8988T (cell line): Measurements from ENCODE around the gene SHOX.

Experiments used
- DNase-seq: peaks from one replicate; pipeline ENCODE4 v3.0.0; 2011

Gene SHOX

DNA sequence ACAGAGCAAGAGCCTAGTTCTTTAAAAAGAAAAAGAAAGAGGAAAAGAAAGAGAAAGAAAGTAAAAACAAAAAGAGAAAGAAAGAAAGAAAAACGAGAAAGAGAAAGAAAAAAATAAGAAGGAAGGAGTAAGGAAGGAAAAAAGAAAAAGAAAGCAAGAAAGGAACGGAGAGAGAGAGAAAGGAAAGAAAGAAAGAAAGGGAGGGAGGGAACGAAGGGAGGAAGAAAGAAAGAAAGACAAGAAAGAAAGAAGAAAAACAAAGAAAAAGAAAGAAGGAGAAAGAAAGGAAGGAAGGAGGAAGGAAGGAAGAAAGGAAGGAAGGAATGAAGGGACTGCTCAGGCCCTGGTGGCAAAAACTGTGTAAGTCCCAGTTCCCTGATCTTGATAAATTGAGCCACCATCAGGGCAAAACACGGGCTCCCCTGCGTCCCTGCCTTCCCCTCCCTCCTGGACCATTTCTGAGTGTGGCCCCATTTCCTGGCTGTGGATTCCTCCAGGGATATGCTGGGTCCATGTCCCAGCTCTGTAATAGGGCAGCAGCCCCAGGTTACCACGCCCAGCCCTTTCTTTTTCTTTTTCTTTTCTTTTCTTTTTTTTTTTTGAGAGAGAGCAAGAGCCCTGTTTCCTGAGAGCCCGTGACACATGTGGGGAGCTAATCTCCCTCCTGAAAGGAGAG is 44.8 kb downstream of the SHOX start:
- DNase-seq: no peak

DNA sequence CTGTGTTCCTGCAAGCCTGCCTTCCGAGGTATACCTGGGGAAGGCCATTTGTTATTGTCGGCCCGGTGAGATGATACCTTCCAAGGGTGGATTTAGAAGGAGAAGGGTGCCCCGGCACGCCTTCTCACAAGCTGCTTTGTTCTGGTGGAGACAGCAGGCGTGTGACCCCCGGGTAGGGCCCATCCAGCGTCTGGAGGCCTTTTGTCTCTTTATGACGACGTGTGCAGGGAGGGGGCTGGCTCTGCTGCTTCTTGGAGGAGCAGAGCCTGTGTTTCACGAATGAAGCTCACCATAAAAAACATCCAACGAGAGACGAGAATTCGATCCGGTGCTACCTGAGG is 45.3 kb downstream of the SHOX start:
- no peak for DNase-seq

DNA sequence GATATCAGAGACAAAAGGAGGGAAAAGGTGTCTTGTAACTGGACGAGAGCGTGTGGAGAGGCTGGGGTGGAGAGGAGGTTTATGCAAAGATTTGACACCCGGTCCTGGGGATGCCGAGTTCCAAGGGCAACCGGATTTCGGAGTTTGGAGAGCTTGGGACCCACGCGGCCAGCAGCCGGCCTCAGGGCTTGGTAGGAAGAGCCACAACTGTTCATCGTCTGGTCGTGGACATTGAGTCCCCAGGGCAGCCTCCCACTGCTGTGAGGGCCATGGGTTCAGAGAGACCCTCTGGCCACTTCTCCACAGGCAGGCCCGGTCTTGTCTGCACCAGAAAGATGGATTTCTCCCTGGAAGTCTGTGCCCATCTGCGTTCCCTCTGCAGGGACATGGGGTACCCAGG is 46.8 kb downstream of the SHOX start:
- no peak for DNase-seq

DNA sequence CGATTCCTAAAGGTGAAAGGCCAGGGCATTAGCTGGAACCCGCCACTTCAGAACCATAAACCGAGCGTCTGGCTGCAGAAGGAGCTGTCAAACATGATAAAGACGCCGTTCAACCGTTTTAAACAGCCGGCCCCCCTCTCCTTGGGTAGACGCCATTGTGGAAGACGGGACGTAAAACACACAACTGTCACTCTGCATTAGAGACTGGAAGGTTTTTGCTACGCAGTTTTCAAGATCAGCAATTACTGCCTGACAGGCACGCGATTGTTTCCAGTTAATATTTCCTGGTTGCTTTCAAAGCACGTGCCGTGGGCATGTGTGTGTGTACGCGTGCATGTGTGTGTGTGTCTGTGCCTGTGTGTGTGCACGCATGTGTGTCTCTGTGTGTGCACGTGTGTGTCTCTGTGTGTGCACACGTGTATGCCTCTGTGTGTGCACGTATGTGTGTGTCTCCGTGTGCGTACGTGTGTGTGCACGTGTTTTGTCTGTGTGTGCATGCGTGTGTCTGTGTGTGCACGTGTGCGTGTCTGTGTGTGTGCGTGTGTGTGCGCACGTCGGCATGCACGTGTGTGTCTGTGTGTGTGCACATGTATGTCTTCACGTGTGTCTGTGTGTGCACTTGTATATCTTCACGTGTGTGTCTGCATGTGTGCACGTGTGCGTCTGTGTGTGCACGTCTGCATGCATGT is 48.8 kb downstream of the SHOX start:
- no peak for DNase-seq

DNA sequence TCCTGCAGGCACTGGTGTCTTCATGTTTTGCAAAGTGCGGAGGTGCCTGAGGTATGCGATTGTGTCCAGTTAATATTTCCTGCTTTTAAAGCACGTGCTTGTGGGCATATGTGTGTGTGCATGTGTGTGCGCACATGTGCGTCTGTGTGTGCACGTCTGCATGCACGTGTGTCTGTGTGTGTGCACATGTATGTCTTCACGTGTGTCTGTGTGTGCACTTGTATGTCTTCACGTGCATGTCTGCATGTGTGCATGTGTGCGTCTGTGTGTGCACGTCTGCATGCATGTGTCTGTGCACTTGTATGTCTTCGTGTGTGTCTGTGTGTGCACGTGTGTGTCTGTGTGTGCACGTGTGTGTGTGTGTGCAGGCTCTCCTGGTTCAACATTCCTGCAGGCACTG is 49.5 kb downstream of the SHOX start:
- no peak for DNase-seq

DNA sequence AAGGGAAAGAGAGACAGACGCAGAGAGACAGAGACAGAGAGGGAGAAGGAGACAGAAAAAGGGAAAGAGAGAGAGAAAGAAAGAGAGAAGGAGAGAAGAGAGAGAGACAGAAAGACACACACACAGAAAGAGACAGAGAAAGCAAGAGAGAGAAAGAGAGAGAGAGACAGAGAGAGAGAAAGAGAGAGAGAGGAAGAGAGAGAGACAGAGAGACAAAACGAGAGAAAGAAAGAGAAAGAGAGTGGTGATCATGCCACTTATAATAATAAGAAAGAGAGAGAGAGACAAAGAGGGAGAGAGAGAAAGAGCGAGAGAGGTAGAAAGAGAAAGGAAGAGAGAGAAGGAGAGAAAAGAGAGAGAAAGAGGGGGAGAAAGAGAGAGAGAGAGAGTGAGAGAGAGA is 51.4 kb downstream of the SHOX start:
- DNase-seq: no peak

DNA sequence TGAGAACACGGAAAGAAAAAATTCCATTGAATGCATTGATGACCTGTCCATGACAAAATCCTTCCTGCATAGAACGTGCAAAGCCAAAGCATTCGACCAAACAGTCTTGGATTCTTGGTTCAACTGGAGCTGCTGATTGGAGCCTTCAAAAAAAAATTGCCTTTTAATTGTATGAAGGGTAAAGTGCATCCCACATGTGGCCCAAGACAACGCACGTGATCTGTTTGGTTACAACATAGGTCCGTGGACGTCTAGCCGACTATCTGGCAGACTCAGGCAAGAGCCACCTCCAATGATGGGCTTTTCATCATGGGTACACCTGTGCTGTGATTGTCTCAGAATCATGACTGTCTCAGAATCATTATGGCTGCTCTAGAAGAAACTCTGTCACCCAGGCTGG is 52.3 kb downstream of the SHOX start:
- DNase-seq: no peak

DNA sequence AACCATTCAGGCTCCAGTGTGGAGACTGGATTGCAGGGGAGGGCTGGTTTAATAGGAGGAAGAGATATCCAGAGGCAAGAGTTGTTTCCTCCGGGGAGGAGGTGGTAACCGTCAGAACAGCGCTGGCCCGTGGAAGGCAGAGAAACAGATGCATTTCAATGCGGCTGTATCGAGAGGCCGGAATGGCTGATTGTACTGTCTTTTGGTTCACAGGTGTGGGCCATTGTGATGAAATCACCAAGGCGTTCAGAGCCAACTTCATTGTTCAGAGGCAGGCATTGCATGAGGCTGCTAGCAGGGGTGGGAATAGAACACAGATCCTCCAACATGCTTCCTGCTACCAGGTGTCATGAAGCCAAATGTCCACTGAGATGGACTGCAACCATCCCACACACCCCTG is 53.0 kb downstream of the SHOX start:
- no peak for DNase-seq

DNA sequence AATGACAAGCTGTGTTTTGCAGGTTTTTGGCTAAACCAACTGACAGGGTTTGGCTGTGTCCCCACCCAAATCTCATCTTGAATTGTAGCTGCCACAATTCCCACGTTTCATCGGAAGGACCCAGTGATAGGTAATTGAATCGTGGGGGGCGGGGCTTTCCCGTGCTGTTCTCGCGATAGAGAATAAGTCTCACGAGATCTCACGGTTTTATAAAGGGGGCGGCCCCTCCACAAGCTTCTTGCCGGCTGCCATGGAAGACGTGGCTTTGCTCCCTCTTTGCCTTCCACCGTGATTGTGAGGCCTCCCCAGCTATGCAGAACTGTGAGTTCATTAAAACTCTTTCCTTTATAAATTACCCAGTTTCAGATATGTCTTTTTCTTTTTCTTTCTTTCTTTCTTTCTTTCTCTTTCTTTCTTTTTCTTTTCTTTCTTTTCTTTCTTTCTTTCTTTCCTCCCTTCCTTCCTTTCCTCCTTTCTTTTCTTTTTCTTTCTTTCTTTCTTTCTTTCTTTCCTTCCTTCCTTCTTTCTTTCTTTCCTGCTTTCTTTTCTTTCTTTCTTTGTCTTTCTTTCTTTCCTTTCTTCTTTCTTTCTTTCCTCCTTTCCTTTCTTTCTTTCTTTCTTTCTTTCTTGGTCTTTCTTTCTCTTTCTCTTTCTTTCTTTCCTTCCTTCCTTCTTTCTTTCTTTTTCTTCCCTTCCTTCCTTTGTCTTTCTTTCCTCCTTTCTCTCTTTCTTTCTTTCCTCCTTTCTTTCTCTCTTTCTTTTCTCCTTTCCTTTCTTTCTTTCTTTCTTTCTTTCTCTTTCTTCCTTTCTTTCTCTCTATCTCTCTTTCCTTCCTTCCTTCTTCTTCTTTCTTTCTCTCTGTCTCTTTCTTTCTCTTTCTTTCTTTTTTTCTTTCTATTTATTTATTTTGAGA is 54.8 kb downstream of the SHOX start:
- DNase-seq: no peak

DNA sequence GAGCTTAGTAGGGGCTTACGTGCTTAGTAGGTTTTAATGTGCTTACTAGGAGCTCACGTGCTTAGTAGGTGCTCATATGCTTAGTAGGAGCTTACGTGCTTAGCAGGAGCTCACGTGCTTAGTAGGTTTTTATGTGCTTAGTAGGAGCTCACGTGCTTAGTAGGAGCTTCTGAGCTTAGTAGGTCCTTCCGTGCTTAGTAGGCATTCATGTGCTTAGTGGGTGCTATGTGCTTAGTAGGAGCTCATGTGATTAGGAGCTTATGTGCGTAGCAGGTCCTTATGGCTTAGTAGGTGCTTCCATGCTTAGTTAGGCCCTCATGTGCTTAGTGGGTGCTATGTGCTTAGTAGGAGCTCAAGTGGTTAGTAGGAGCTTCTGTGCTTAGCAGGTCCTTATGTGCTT is 59.4 kb downstream of the SHOX start:
- no peak for DNase-seq

DNA sequence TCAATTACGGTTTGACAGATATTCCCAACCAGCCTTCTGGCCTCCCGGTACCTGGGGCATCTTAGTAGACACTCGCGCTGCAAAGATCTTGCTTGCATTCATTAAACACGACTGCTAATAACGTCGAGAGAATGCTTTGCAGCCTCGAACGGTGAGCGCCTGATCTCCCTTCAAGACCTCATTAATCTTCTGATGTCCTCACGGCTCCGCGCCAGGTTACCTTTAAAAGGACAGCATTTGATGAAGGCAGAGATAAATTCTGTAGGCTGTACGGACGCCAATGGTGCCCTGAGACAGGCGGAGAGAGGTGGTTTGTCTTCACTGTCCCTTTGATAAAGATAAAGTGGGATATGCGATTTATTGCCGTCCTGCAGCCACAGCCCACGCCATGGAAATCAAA is 64.2 kb downstream of the SHOX start:
- no peak for DNase-seq

DNA sequence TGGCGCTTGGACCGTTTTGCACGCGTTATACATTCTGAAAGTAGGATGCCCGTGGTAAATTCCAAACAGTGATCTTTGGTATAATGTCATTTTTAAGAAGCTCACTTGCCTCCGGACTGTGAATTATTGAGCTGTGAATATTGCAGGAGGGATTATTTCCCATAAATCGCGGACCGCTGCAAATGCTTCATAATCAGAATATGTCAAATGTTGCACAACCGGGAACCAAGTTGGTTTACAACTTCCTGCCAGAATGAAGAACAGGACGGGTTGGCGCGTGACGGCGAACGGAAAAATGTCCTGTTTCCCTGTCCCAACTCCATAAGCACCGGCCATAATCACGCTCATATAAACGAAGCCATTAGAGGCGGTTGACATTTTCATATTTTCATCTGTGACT is 67.6 kb downstream of the SHOX start:
- no peak for DNase-seq

DNA sequence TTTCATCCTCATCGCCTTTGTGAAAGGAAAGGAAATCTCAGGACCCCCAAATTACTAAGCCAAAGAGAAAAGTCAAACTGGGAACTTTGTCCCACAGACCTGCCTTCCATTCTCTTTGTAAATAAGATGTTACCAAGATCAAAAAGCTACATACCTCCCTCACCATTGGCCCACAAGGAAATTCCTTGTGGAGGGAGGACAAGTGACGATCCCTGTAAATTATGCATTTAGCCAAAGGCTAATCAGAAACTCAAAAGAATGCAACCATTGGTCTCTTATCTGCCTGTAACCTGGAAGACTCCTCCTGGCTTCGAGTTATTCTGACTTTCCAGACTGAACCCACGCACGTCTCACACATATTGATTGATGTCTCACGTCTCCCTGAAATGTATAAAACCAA is 70.3 kb downstream of the SHOX start:
- DNase-seq: no peak

DNA sequence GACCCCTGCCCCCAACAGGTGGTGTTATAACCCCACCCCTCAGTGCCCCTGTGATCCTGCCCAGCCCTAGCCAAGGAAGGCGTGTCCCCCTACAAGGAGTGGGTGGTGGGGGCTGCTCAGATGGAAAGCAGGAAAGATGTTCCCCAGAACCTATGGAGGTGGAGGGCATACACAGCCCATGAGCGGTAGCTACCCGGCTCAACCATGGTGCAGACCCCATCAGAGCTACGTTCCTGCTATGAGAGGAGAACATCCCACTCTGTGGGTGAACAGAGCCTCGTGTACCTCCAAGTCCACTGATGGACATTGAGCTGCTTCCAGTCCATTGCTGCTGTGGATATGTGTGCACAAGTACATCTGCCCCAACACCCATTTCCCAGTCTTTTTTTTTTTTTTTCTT is 71.1 kb downstream of the SHOX start:
- no peak for DNase-seq

DNA sequence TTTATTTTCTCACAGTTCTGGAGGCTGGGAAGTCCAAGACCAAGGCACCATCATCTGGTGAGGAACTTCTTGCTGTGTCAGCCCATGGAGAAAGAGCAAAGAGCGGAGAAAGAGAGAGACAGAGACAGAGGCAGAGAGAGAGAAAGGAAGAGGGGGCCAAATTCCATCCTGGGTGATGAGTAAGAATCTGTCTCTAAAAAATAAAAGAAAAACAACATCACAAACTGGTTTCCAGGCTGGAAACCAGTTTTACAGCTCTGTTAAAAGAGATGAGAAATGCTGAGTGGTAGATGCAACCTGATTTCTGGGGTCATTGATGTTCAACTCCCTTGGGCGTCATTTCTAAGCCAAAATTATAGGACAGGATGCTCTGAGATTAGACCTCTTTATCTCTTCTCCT is 72.9 kb downstream of the SHOX start:
- DNase-seq: no peak

DNA sequence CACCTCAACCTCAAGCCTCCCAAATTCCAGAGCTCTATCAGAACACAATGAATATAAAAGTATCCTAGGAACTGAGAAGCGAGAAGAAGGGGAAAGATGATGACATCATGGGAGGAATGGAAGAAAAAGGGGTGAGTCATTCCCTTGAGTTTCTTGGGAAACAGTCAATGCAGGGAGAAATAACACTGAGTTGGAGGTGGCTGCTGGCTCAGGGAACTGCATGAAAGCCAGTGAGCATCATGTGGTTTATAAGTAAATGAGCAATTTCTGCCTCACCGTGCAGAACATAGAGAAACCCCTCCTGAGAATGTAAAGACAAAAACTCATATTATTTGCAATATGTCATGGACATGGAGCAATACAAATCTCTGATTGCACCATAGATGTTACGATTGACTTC is 73.3 kb downstream of the SHOX start:
- DNase-seq: no peak
